RWPE2 (cell line): Measurements from ENCODE around the gene NAALADL1.
"Not testable (repeated sequence)": the region's sequence is repeated elsewhere in the genome, so short reads cannot be mapped to it uniquely, and the experiment has no call there.

Experiments
- ATAC-seq: fragments of 200-7000 bp; cut with Tn5 transposase; 3 replicates; pipeline ENCODE4 v1.9.1; 2021; ENCODE audit warnings: low read depth
- DNase-seq: peaks from one replicate; pipeline ENCODE4 v3.0.0-alpha.2; 2020; ENCODE audit warnings: low spot score
- H3K27ac ChIP-seq: fragments of 450-650 bp; 2 replicates; pipeline ENCODE4 v1.5.1; 2017; ENCODE audit warnings: mild to moderate bottlenecking; ENCODE audit not compliant: poor library complexity, severe bottlenecking
- H3K27me3 ChIP-seq: fragments of 250-450 bp; sonication (Bioruptor Pico); 2 replicates; pipeline ENCODE4 v1.5.1; 2021; ENCODE audit warnings: mild to moderate bottlenecking, moderate library complexity; ENCODE audit not compliant: insufficient read depth, poor library complexity, severe bottlenecking
- H3K36me3 ChIP-seq: fragments of 250-450 bp; sonication (Bioruptor Pico); 2 replicates; pipeline ENCODE4 v1.5.1; 2020; ENCODE audit warnings: low read depth, mild to moderate bottlenecking, moderate library complexity
- H3K4me1 ChIP-seq: fragments of 250-450 bp; sonication (Bioruptor Pico); 2 replicates; pipeline ENCODE4 v1.5.1; 2021; ENCODE audit warnings: mild to moderate bottlenecking, moderate library complexity; ENCODE audit not compliant: insufficient read depth, poor library complexity, severe bottlenecking
- H3K4me3 ChIP-seq: fragments of 250-450 bp; sonication (Bioruptor Pico); 2 replicates; pipeline ENCODE4 v1.5.1; 2021; ENCODE audit warnings: mild to moderate bottlenecking, moderate library complexity; ENCODE audit not compliant: severe bottlenecking
- H3K9me3 ChIP-seq: fragments of 250-450 bp; sonication (Bioruptor Pico); 2 replicates; pipeline ENCODE4 v1.5.1; 2021; ENCODE audit warnings: mild to moderate bottlenecking, moderate library complexity; ENCODE audit not compliant: severe bottlenecking
- TF ChIP-seq, protein P1 (sequence below): fragments of 450-650 bp; IDR thresholded peaks from one replicate; pipeline ENCODE4 v1.5.1; 2017; ENCODE audit warnings: mild to moderate bottlenecking, moderate library complexity; ENCODE audit not compliant: poor library complexity, severe bottlenecking

Gene NAALADL1

DNA sequence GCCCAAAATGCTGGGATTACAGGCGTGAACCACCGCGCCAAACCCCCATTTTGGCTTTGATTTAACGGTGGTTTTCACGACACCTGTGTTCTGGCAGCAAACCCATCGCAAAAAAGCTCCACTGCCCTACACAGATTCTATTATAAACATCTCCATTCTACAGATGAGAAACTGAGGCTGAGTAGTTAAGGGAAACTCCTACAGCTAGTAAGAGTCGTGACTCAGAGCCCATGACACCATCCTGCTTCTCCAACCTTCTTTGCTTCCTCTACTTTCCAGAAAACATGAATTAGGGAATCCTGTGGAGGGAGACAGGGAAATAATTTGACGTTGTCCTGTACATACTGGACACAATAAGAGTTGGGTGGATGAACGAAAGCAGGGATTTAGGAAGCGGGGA is 31.5 kb downstream of the NAALADL1 start:
- H3K36me3 ChIP-seq: no peaks in the 10 kb centered on the region; the same call in 1 of the 2 replicates
- no peaks in the 10 kb centered on the region for H3K27me3 ChIP-seq
- H3K9me3 ChIP-seq: no peaks in the 10 kb centered on the region
- peak overlapping the region; percentile 61 for H3K27ac ChIP-seq
- TF ChIP-seq, protein P1, sequence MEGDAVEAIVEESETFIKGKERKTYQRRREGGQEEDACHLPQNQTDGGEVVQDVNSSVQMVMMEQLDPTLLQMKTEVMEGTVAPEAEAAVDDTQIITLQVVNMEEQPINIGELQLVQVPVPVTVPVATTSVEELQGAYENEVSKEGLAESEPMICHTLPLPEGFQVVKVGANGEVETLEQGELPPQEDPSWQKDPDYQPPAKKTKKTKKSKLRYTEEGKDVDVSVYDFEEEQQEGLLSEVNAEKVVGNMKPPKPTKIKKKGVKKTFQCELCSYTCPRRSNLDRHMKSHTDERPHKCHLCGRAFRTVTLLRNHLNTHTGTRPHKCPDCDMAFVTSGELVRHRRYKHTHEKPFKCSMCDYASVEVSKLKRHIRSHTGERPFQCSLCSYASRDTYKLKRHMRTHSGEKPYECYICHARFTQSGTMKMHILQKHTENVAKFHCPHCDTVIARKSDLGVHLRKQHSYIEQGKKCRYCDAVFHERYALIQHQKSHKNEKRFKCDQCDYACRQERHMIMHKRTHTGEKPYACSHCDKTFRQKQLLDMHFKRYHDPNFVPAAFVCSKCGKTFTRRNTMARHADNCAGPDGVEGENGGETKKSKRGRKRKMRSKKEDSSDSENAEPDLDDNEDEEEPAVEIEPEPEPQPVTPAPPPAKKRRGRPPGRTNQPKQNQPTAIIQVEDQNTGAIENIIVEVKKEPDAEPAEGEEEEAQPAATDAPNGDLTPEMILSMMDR: no peak
- H3K4me1 ChIP-seq: no peaks in the 10 kb centered on the region
- H3K4me3 ChIP-seq: peak overlapping the region; percentile 46
- peak; percentile 22 for ATAC-seq
- no peak for DNase-seq

DNA sequence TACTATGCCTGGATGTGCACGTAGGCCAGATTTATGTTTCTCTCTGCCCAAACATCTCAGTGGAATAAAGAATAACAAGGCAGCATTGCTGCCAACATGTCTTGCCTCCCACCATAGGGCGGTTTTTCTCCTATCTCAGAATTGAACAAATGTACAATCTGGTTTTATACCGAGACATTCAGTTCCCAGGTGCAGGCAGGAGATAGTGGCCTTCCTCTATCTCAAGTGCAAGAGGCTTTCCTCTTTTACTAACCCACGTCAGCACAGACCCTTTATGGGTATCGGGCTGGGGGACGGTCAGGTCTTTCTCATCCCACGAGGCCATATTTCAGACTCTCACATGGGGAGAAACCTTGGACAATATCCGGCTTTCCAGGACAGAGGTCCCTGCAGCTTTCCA is 34.9 kb downstream of the NAALADL1 start:
- H3K36me3 ChIP-seq, H3K4me1 ChIP-seq, H3K9me3 ChIP-seq, H3K4me3 ChIP-seq, H3K27me3 ChIP-seq, DNase-seq, ATAC-seq, H3K27ac ChIP-seq: not testable (repeated sequence)

DNA sequence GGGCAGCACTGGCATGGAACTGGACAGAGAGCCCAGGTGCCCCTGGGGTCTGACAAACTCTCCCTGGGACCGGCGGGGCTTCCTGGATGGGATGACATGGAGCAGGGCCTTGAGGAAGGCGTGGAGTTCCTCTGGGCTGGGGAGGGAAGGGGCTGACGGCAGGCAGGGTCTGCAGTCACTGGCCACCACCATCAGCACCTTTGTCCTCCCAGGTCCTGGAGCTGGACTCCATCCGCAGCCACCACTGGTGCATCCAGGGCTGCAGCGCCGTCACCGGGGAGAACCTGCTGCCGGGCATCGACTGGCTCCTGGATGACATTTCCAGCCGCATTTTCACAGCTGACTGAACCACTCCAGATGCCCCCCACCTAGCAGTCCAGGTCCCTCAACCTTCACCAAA is 36.8 kb downstream of the NAALADL1 start:
- Histone ChIP-seq H3K4me1 (no peaks in the 10 kb centered on the region), H3K36me3 (peaks cover 17% of the 10 kb centered on the region), H3K9me3 (no peaks in the 10 kb centered on the region), H3K4me3 (no peak overlapping the region), H3K27me3 (no peaks in the 10 kb centered on the region), H3K27ac (no peak overlapping the region)
- DNase-seq (no peak), ATAC-seq (no peak; the same call in 2 of the 3 replicates)
- TF ChIP-seq, protein P1: no peak

DNA sequence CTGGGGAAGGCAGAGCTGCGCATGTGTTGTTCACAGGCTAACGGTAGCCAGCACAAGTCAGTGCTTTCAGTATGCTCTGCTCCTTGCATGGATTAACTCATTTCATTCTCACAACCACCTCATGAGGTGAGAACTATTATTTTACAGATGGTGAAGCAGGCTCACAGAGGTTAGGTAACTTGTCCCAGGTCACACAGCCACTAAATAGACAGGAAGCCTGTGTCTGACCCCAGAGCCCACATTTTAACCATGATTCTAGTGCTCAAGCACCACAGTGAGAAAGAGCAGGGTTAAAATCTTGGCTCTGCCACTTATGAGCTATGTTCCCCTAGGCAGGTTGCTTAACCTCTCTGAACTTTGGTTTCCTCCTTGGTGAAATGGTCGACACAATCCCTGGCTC is 37.4 kb downstream of the NAALADL1 start:
- Histone ChIP-seq H3K9me3 (no peaks in the 10 kb centered on the region), H3K4me3 (no peak overlapping the region), H3K36me3 (peaks cover 17% of the 10 kb centered on the region), H3K4me1 (no peaks in the 10 kb centered on the region), H3K27me3 (no peaks in the 10 kb centered on the region), H3K27ac (no peak overlapping the region)
- TF ChIP-seq, protein P1: no peak
- ATAC-seq (no peak), DNase-seq (no peak)

DNA sequence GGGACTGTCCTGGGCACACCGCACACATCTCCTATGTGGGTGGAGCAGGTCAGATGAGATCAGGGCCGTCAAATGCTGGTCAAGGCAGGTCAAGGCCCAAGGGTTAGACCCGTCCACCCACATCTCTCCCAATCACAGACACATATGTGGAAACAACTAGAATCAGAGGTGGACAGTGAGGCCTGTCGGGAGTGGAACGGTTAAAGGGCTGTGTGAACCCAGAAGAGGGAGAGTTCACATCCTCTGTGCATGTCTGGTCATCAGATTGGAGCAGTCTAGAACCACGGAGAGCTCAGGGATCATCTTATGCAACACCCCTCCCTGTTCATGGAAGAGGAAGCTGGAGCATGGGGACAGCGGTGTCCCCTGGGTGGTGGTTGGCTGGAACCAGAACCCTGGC is 38.5 kb downstream of the NAALADL1 start:
- H3K36me3 ChIP-seq: peaks cover 17% of the 10 kb centered on the region
- H3K9me3 ChIP-seq: no peaks in the 10 kb centered on the region
- no peak overlapping the region for H3K27ac ChIP-seq
- H3K4me1 ChIP-seq: peaks cover 5% of the 10 kb centered on the region
- H3K27me3 ChIP-seq: no peaks in the 10 kb centered on the region
- H3K4me3 ChIP-seq: no peak overlapping the region
- TF ChIP-seq, protein P1: no peak
- no peak for ATAC-seq
- no peak for DNase-seq
